ENCODE results near the gene HSFY1.
"Not testable (repeated sequence)": the region's sequence is repeated elsewhere in the genome, so short reads cannot be mapped to it uniquely, and the experiment has no call there.

The HSFY1 gene

GRCh38 chrY:18546420-18546819 is at the start of gene HSFY1:
TSS of gene HSFY1 (plus strand) at chrY:18546720. CDS start at chrY:18546788, 68 bp downstream.
- not testable (repeated sequence) for DNase-seq

GRCh38 chrY:18504266-18504665 is 42.3 kb upstream of the HSFY1 start:
- DNase-seq = not testable (repeated sequence)

- DNase-seq = not testable (repeated sequence)
Measured at GRCh38 chrY:18530995-18531655, 15.4 kb upstream of the HSFY1 start.

- DNase-seq = not testable (repeated sequence)
Measured at GRCh38 chrY:18538952-18539351, 7.6 kb upstream of the HSFY1 start.

- DNase-seq = not testable (repeated sequence)
Measured at GRCh38 chrY:18553132-18553531, 6.6 kb downstream of the HSFY1 start.

- not testable (repeated sequence) for DNase-seq
Measured at GRCh38 chrY:18565915-18566314, 19.4 kb downstream of the HSFY1 start.

Data from bone marrow (tissue), 2 donors.